SW 1271 (cell line): Measurements from ENCODE around the gene KDM2B.

ENCODE experiments used
- DNase-seq, 2 experiments: peaks; one replicate each; lab custom pipeline; 2025; lab: John Stamatoyannopoulos, UW

Gene KDM2B

DNA sequence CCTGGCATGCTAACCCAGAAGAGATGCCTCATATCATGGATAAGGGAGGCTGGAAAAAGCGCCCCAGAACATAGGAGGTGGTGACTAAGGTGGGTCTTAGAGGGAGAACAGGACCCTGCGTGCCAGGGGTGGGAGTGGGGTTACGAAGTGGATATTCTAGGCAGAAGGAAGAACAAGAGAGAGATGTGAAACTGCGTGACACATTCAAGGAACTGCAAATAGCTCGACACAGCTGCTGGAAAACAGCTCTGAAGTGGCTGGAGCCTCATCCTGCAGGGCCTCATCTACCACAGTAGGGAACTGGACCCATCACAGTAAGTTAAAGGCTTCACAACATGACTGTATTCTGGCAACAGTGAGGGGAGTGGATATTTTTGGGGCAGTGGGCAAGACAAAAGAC is 119.8 kb downstream of the KDM2B start:
- DNase-seq, result no peak

- DNase-seq, result no peak
Observed at GRCh38 chr12:121456551-121456950, 124.3 kb downstream of the KDM2B start.

- no peak for DNase-seq
Observed at GRCh38 chr12:121455766-121456420, 124.9 kb downstream of the KDM2B start.

DNA sequence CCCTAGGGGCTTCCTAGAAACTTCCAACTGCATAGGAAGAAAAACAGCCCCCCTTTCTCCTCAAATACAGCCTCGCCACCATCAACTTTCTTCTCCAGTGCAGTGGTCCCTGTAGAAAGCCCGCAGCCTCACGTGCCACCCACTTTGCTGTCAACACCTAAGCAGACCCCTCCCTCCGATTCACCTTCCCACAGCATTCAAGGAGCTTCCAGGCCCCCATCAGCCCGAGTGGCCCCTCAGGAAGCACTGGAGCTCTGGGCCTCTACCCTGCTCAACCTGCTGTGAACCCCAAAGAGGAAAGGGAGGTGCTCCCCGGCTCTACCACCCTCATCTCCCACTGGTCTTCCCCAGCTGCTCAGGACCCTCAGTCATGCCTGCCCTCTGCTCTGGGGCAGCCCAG is 125.9 kb downstream of the KDM2B start:
- DNase-seq, result no peak

DNA sequence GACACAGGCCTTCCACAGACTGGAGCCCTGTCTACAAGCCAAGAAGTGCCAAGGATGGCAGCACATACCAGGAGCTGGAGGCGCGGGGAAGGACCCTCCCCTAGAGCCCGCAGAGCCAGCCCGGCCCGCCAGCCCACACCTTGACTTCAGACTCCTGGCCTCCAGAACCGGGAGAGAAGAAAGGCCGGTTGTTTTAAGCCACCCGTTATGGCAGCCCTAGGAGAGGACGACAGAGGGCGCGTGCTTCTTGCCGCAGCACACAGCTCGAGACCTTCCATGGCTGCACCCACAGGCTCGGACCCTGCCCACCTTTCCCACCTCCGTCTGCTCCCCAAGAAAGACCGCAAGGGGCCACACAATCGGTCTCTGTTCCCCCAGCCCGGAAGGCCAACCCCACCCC is 127.2 kb downstream of the KDM2B start:
- no peak for DNase-seq

DNA sequence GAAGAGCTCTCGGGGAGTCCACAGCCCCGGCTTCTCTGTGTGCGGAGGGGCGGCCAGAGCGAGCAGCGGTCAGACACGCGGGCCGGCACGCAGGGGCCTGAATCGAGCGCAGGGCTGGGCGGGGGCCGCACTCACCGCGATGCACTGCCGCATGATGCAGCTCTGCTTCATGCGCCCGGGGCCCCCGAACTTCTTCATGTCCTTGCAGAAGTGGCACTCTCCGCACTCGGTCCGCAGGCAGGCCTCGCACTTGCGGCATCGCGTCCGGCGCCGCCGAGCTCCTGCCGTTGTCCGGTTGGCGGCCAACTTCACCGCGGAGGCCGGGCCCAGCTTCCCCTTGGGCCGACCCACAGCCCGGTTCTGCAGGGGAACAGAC is 127.8 kb downstream of the KDM2B start:
- DNase-seq, result no peak

- DNase-seq, result no peak
Observed at GRCh38 chr12:121452340-121452984, 128.4 kb downstream of the KDM2B start.

- no peak for DNase-seq
Observed at GRCh38 chr12:121451961-121452339, 128.9 kb downstream of the KDM2B start.

DNA sequence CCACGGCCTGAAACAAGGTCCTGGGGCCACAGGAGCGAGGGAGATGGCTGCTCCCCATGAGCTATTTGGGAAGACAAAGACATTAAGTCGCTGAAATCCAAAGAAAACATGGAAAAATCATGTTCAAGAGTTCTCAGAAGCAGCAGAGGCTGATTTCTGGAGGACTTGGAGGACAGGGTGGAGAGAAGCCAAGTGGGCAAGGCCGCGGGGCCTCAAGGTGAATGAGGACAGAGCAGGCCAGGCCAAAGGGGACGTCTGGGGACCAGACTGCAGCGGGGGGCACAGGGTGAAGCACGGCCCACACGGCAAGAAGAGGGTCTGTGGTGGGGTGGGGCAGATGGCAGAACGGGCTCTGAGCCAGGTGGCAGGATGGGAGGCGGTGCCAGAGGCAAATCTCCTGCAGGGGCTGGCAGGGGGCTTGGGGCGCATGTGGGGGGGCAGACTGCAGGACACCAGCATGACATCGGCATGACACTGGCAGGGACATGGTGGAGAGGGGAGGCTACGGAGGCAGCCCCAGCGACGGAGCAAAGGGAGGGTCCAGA is 132.0 kb downstream of the KDM2B start:
- DNase-seq, result no peak

DNA sequence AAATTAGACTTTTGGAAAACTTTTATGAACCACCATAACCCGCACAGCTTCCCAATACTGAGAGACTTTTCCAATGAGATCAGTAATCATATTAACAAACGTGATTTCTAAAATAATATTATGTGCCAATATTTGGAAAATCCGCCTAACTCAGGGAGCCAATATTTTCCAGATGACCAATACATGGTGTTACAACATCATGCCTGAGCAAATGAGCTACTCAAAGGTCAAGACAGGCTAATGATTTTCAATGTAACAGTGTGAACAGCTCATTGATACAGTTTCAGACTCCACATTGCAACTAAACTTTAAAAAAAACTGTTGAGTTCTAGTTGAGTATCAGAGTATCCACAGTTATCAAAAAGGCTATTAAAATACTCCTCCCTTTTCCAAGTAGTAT is 134.1 kb downstream of the KDM2B start:
- no peak for DNase-seq

GRCh38 chr12:121444842-121445202 is 136.0 kb downstream of the KDM2B start:
- DNase-seq, result no peak

GRCh38 chr12:121443911-121444841 is 136.6 kb downstream of the KDM2B start:
- no peak for DNase-seq

DNA sequence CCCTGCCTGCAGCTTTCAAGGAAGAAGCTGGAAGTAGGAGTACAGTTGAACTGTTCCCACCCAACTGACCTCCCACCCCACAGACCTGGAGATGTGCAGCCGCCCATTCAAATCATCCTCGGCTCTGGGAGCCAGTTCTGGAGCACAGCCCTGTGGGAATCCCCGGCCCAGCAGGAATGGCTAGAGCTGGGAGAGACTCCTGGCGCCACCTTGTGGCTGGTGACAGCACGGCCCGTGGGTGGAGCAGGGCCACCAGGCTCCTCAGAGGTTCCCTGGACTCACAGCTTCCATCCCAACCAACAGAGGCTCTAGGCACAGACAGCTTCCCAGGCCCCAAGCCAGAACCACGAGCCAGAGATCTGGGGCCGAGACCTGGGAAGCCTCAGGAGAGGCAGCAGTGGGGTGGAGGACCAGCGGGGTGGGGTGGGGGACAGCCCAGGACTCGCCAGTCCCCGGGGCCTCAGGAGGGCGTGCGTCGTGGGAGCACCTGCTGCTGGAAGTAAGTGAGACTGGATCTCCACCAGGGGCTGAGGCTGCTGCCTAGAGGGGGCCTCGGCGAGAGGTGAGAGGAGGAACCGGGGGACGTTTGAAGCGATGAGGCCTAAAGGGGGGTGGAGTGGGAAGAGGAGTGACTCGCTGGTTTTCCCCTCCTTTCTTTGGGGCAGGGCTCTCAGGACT is 137.5 kb downstream of the KDM2B start:
- peak; percentile 16 to 68 for DNase-seq

DNA sequence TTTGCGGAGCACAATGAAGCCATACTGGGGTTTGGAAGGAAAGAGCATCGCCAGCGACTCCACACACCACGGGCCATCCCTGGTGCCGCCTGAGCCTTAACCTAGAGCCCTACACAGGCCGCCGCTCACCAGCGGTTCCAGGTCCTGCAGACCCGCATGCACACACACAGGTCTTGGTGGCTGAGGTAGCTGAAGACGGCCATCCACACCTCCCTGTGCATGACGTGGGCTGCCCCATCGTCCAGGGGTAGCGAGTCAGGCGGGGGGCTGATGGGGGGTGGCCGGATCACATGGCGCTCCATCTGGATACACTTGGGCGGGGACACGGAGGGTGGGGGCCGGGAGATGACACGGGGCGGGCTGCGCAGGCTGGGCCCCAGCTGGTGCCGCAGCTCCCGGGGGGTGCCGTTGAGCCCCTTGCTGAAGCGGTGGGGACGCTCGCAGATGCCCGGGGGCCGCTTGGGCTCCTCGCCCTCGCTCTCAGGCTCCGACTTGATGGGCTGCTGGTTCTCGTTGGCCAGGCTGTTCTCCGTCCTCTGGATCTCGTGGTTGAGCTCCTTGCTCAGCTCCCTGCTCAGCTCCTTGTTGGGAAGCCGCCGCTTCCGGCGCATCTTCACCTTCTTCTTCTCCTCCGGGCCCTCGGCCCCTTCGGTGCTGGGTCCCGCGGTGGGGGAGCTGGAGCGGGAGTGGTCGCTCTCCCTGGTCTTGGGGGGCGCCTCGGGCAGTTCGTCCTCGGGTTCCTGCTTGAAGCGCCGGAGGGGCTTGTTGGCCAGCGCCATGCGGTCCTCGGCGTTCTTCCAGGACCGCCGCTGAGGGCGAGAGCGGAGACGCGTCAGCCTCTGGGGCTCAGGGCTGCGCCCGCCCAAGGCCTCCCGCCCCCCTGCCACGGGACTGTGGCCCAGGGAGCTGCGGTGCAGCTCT is 138.5 kb downstream of the KDM2B start:
- DNase-seq, result no peak

DNA sequence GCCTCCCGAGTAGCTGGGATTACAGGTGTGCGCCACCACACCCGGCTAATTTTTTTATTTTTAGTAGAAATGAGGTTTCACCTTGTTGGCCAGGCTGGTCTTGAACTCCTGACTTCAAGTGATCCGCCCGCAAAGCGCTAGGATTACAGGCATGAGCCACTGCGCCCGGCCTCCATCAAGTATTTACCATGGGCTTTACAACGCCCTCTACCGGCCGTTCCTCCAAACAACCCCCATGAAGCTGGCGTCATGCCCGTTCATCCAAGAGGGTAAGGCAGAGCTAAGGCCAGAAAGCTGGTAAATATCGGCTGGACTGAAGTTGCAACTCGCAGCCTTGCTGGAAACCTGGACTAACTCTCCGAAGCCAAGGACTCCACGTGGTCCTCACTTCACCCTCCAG is 139.3 kb downstream of the KDM2B start:
- no peak for DNase-seq

GRCh38 chr12:121440768-121441167 is 140.1 kb downstream of the KDM2B start:
- no peak for DNase-seq

- DNase-seq, result no peak
Observed at GRCh38 chr12:121439715-121440114, 141.1 kb downstream of the KDM2B start.

GRCh38 chr12:121438905-121439304 is 141.9 kb downstream of the KDM2B start:
- no peak for DNase-seq

GRCh38 chr12:121436706-121437105 is 144.1 kb downstream of the KDM2B start:
- DNase-seq, result no peak

DNA sequence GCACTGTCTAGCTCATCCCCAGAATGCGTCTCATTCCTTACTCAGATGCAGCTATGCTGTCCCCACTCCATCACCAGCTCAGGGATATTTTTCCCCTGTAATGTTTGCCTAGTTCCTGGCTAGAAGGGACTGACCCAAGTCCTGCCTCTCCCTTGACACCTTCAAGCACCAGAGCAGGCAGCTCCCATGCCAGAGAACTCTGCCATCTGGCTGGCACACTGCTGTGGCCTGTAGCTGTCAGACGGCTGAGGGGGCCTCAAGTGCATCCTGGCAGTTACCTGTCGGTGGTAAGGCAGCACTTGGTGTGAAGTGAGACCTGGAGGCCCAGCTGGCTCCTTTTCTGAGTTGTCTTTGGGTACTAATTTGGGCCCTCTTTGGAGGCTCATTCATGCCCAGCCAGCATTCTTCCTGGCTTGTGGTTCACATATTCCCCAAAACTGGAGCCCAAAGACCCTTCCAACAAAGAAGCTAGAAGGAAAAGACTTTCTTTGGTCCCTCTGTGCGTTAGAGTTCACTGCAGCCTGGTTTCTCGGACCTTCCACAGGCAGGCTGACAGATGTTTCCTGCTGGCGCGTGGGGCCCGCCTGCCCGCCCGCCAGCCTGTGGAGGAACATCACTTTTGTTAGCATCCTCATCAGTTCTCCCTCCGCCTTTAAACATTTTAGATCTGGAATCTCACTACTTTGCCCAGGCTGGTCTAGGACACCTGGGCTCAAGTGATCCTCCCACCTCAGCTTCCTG is 147.9 kb downstream of the KDM2B start:
- DNase-seq, result no peak
